IPS-NIHi7 (cell line): ENCODE data around the gene TNKS2.

ENCODE experiments used
- DNase-seq: peaks from one replicate; pipeline ENCODE4 v3.0.0; 2012; ENCODE audit warnings: mixed read lengths; ENCODE audit errors: extremely low spot score

TNKS2 gene

GRCh38 chr10:91908337-91909116 lies 110.3 kb downstream of the TNKS2 start:
- DNase-seq = peak; percentile 84

DNA sequence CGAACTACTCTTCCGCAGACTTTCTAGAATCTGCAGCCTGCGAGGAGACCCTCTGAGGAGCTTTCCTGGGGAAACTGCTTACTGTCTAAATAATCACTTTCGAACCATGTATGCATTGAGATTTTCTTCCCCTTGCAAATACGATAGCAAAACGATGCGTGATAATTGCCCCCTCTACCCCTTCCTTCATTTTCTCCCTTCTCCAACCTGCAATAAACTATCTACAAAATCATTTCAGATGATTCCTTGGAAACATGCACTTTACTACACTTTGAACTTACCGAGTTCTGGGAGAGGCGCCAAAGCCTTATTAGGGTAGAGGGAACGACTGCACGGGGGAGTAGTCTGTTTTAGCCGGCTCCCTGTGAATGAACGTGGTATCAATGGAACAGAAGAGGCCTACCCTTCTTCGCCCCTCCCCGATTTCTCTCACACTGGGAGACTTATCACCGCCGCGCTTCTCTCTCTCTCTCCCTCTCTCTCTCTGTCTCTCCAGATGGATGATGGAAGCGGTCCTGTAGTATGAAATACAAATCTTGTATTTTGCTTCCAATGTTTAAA lies 111.0 kb downstream of the TNKS2 start, which contains the start of gene FGFBP3:
Gene FGFBP3 (minus strand): TSS at position 370 of the 561 bp plus-strand sequence. CDS start 517 bp downstream, outside the sequence.
- peak; percentile 56 for DNase-seq

- no peak for DNase-seq
Measured at GRCh38 chr10:91910467-91910866, 112.2 kb downstream of the TNKS2 start.
